Heart right ventricle (tissue), 16 donors: Measurements from ENCODE around the gene B9D2. TPM values are rescaled to one million over a fixed set of nuclear protein-coding genes. Genes with fewer than 3 reads are reported as not detected.
"Not testable (repeated sequence)": the region's sequence is repeated elsewhere in the genome, so short reads cannot be mapped to it uniquely, and the experiment has no call there.

Source experiments
- ATAC-seq, 8 donors: fragments of 200-7000 bp; cut with Tn5 transposase; one replicate each; pipeline ENCODE4 v1.9.1; 2020; ENCODE audit warnings: mild to moderate bottlenecking in 8 of 8, moderate library complexity in 8 of 8, moderate number of reproducible peaks in 1 of 8
- DNase-seq, 2 donors: peaks; one replicate each; pipeline ENCODE4 v3.0.0-alpha.2; 2020
- H3K27ac ChIP-seq, 10 donors: fragments of 200-600 bp; sonication (generic) in 2 of 10; one replicate each; pipeline versions ENCODE4 v1.5.0 to v1.8.0; 2020 to 2022; ENCODE audit warnings: mild to moderate bottlenecking in 3 of 10
- H3K27me3 ChIP-seq, 7 donors: fragments of 200-600 bp; one replicate each; pipeline ENCODE4 v1.8.0; 2021 to 2022; ENCODE audit warnings: mild to moderate bottlenecking in 2 of 7
- H3K36me3 ChIP-seq, 9 donors: fragments of 200-600 bp; sonication (generic) in 1 of 9; one replicate each; pipeline versions ENCODE4 v1.5.0 to v1.8.0; 2020 to 2022; ENCODE audit warnings: mild to moderate bottlenecking in 2 of 9
- H3K4me1 ChIP-seq, 9 donors: fragments of 200-600 bp; sonication (generic) in 1 of 9; one replicate each; pipeline versions ENCODE4 v1.5.0 to v1.8.0; 2020 to 2022; ENCODE audit warnings: mild to moderate bottlenecking in 4 of 9
- H3K4me3 ChIP-seq, 10 donors: fragments of 200-600 bp; sonication (generic) in 2 of 10; one replicate each; pipeline versions ENCODE4 v1.5.0 to v1.8.0; 2020 to 2022; ENCODE audit warnings: mild to moderate bottlenecking in 7 of 10, moderate library complexity in 2 of 10
- H3K9me3 ChIP-seq, 11 donors: fragments of 200-600 bp in 10 of 11; sonication (generic) in 2 of 11; one replicate each; pipeline versions ENCODE4 v1.5.0 to v1.8.0; 2013 to 2022; ENCODE audit warnings: mild to moderate bottlenecking in 2 of 11, control low read depth in 1 of 11, moderate library complexity in 1 of 11
- CTCF ChIP-seq, 9 donors: fragments of 200-600 bp; sonication (generic) in 2 of 9; IDR thresholded peaks; one replicate each; pipeline versions ENCODE4 v1.5.0 to v1.8.0; 2021 to 2022; ENCODE audit warnings: antibody characterized with exemption in 9 of 9, mild to moderate bottlenecking in 5 of 9, moderate library complexity in 1 of 9
- WGBS, 2 donors: extraction: QIAGEN DNeasy Blood & Tissue Kit; methylation state at CpG; one replicate each; pipeline ENCODE4 v1.1.7; 2013; ENCODE audit warnings: inconsistent platforms in 1 of 2; 5-methylcytosine and 5-hydroxymethylcytosine counted together
- intact Hi-C, 10 donors: fragments of 100-400 bp; cut with DNase I; formaldehyde crosslinking; loops; one replicate each; pipeline versions ENCODE4 v1.11.1 to v1.14.2; 2022
- polyA plus RNA-seq, 2 donors: library from polyadenylated mRNA; stranded (reverse); fragments of 200-250 nt; gene quantifications; one replicate each; pipeline ENCODE4 v1.2.3, GENCODE V29; 2013
- total RNA-seq, 10 donors: library from RNA; stranded (reverse); fragmentation: NEBNext Ultra II Directional in 3 of 10; extraction: Animal tissue kit (Norgen Biotek cat#: 25700) in 3 of 10; gene quantifications; one replicate each; pipeline versions ENCODE4 v1.2.1 to v1.2.4, GENCODE V29; 2021 to 2023
- donor health status: Arrhythmogenic right ventricular cardiomyopathy.
- donor health status: ischemic (EF 13 %, LVEDD 7.1; RV severe dilation, severe dysfunction).
- donor health status: healthy with polysubstance abuse.
- donor health status: DM: no; HTN: yes; CAD: no.
- donor health status: DM: no; HTN: no; CAD: no.
- donor health status: ischemic (EF 25% LVEDD 6.9; RV normal size, moderate dysfunction).
- donor health status: ischemic (EF 25% LVEDD 5.7; RV mildly dilated, moderate dysfunction).
- donor health status: healthy.
- donor health status: DM: yes; HTN: yes; CAD: no.
- donor health status: Ischemic cardiomyopathy.
- donor health status: ischemic (EF 35%, LVEDD 5.7; RV mildly dilated, moderate dysfunction).
- donor health status: nonischemic (EF 11% LVEDD 7.7; RV severe dilation, severe dysfunction).
- donor health status: DM: yes; HTN: yes; CAD: no.
- donor health status: PGD.
- donor health status: ischemic (EF 29% LVEDD 5.4; RV normal size, mild dysfunction).
- donor health status: nonischemic (EF 23%, LVEDD 6.1; RV moderate dilation, normal function).

B9D2 gene
- total and polyA plus RNA-seq, 12 donors = 1.00 to 12.6 (median 2.5) TPM

GRCh38 chr19:41372501-41372900 lies 8.6 kb upstream of the B9D2 start:
- intact Hi-C loops = no loop called here
- no peak for ATAC-seq
- no peaks in the 10 kb centered on the region for H3K27me3 ChIP-seq
- no peak for TF ChIP-seq CTCF (IDR thresholded peaks at IDR 0.05)
- H3K27ac ChIP-seq = no peak overlapping the region
- peaks cover 0 to 48% (median 27%) of the 10 kb centered on the region in 9 donors for H3K4me1 ChIP-seq
- no peaks in the 10 kb centered on the region for H3K36me3 ChIP-seq
- H3K9me3 ChIP-seq = no peaks in the 10 kb centered on the region
- DNase-seq = no peak
- WGBS, 2 donors = 74 to 78% methylated on average over 2 of the region's 2 CpGs
- no peak overlapping the region for H3K4me3 ChIP-seq

- Histone ChIP-seq H3K4me3 (no peak overlapping the region), H3K27me3 (no peaks in the 10 kb centered on the region), H3K4me1 (peaks cover 0 to 50% (median 24%) of the 10 kb centered on the region in 9 donors), H3K27ac (no peak overlapping the region), H3K36me3 (no peaks in the 10 kb centered on the region), H3K9me3 (no peaks in the 10 kb centered on the region)
- TF ChIP-seq CTCF (IDR thresholded peaks at IDR 0.05) = no peak
- no peak for ATAC-seq
- DNase-seq = no peak
- intact Hi-C loops = no loop called here
- WGBS, 2 donors = 92 to 95% methylated on average over 8 of the region's 8 CpGs
These were observed 7.6 kb upstream of the B9D2 start for GRCh38 chr19:41371541-41371940.

DNA sequence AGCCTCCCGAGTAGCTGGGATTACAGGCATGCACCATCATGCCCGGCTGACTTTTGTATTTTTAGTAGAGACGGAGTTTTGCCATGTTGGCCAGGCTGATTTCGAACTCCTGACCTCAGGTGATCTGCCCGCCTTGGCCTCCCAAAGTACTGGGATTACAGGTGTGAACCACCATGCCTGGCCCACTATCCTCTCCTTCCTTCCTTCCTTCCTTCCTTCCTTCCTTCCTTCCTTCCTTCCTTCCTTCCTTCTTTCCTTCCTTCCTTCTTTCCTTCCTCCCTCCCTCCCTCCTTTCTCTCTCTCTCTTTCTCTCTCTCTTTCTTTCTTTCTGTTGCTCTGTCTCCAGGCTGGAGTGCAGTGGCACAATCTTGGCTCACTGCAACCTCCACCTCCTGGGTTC lies 7.2 kb upstream of the B9D2 start:
- intact Hi-C loops, H3K27me3 ChIP-seq, H3K4me3 ChIP-seq, H3K36me3 ChIP-seq, H3K9me3 ChIP-seq, H3K27ac ChIP-seq, ATAC-seq, DNase-seq: not testable (repeated sequence)
- peaks cover 0 to 52% (median 20%) of the 10 kb centered on the region in 9 donors for H3K4me1 ChIP-seq
- 96 to 98% methylated on average over 5 of the region's 5 CpGs for WGBS, 2 donors

- ATAC-seq = no peak
- H3K36me3 ChIP-seq = no peaks in the 10 kb centered on the region
- H3K9me3 ChIP-seq = no peaks in the 10 kb centered on the region
- H3K4me3 ChIP-seq = no peak overlapping the region
- no peaks in the 10 kb centered on the region for H3K27me3 ChIP-seq
- H3K4me1 ChIP-seq = peaks cover 0 to 60% (median 17%) of the 10 kb centered on the region in 9 donors
- DNase-seq = no peak
- intact Hi-C loops = no loop called here
- no peak overlapping the region for H3K27ac ChIP-seq
- 95 to 98% methylated on average over 2 of the region's 2 CpGs for WGBS, 2 donors
- TF ChIP-seq CTCF (IDR thresholded peaks at IDR 0.05) = no peak
These were observed 5.8 kb upstream of the B9D2 start for GRCh38 chr19:41369769-41370168.

DNA sequence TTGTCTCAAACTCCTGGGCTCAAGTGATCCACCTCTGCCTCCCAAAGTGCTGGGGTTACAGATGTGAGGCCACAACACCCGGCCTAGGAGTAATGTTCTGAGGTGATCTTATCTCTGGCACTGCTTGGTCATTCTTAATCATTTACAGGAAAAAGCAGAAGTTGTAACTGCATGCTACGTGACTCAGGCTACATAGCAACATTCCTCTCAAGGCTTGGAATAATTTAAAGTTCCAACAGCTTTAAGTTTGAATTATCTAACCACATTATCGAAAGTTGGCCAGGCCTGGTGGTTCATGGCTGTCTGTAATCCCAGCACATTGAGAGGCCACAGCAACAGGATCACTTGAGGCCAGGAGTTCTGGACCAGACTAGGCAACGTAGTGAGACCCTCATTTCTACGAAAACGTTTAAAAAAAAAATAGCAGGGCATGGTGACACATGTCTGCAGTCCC lies 3.9 kb upstream of the B9D2 start:
- TF ChIP-seq CTCF (IDR thresholded peaks at IDR 0.05) = no peak
- H3K4me1 ChIP-seq = peaks cover 2 to 63% (median 15%) of the 10 kb centered on the region in 9 donors
- DNase-seq (no peak), ATAC-seq (no peak)
- intact Hi-C loops = no loop called here
- H3K36me3 ChIP-seq = no peaks in the 10 kb centered on the region
- H3K27ac ChIP-seq = peak overlapping the region in 2 of 10 donors; percentile 36 to 84
- H3K9me3 ChIP-seq = no peaks in the 10 kb centered on the region
- no peak overlapping the region for H3K4me3 ChIP-seq
- 69 to 79% methylated on average over 6 of the region's 6 CpGs for WGBS, 2 donors
- H3K27me3 ChIP-seq = no peaks in the 10 kb centered on the region
